K562 (cell line): ENCODE results near the gene CYP4F12. TPM values are rescaled to one million over a fixed set of nuclear protein-coding genes. Genes with fewer than 3 reads are reported as not detected.

Experiments used
- ATAC-seq: fragments of 200-7000 bp; cut with Tn5 transposase; 3 replicates; pipeline ENCODE4 v1.9.1; 2020; ENCODE audit warnings: moderate library complexity
- BruUV-seq: library from RNA; stranded (reverse); fragments of 400-500 nt; replicated peaks from 2 replicates; lab custom pipeline; 2021; lab: Mats Ljungman, UMichigan
- CTCF ChIA-PET: fragments of 300-600 bp; formaldehyde crosslinking; extraction: SDS; loops from one replicate; lab custom pipeline; 2021; ENCODE audit warnings: low intra/inter-chr PET ratio; lab: Yijun Ruan, JAX
- POLR2A ChIA-PET: fragments of 300-600, 350-650 bp; sonication (Branson Sonifier 250); formaldehyde crosslinking; extraction: SDS; loops from one replicate; lab custom pipeline; 2021; ENCODE audit warnings: antibody characterized with exemption, inconsistent platforms; lab: Yijun Ruan, JAX
- DNase-seq, 4 experiments: peaks; one replicate each; pipeline versions ENCODE4 v3.0.0 to v3.0.0-alpha.2; 2011 to 2018; ENCODE audit warnings: low spot score in 3 of 4, mixed read lengths in 3 of 4; ENCODE audit errors: extremely low read depth in 1 of 4
- FAIRE-seq: peaks from 2 replicates; lab custom pipeline; 2011; peaks lifted over from hg19 to GRCh38; lab: Jason Lieb, UNC
- H2AFZ ChIP-seq: 2 replicates; pipeline ENCODE4 v1.6.0; 2011; ENCODE audit warnings: low read depth, low read length, control low read depth, inconsistent platforms
- H3K27ac ChIP-seq: fragments of 200-600 bp; 3 replicates; pipeline ENCODE4 v1.8.0; 2011; ENCODE audit warnings: low read depth, mild to moderate bottlenecking, control low read depth, inconsistent platforms, low read length, moderate library complexity, mixed read lengths; ENCODE audit errors: extremely low read depth
- H3K27me3 ChIP-seq, 2 experiments: fragments of 300-600 bp in 1 of 2; 2 replicates in 1 of 2; 3 replicates in 1 of 2; pipeline versions ENCODE4 v1.6.0 to v1.8.0; 2011; ENCODE audit warnings: inconsistent platforms in 2 of 2, low read length in 2 of 2, mild to moderate bottlenecking in 1 of 2, mixed read lengths in 1 of 2, moderate library complexity in 1 of 2; ENCODE audit not compliant: control insufficient read depth in 2 of 2, insufficient read depth in 2 of 2
- H3K36me3 ChIP-seq: fragments of 300-600 bp; 3 replicates; pipeline ENCODE4 v1.8.0; 2011; ENCODE audit warnings: mild to moderate bottlenecking, low read length, inconsistent platforms; ENCODE audit not compliant: control insufficient read depth, insufficient read depth
- H3K4me1 ChIP-seq, 2 experiments: fragments of 200-600 bp in 1 of 2; replicated peaks in 1 of 2; 2 replicates in 1 of 2; 3 replicates in 1 of 2; pipeline versions ENCODE4 v1.5.1 to v1.8.0; 2011; ENCODE audit warnings: inconsistent platforms in 2 of 2, low read length in 2 of 2, mild to moderate bottlenecking in 1 of 2, mixed read lengths in 1 of 2, moderate library complexity in 1 of 2; ENCODE audit not compliant: control insufficient read depth in 2 of 2, insufficient read depth in 2 of 2
- H3K4me2 ChIP-seq: 2 replicates; pipeline ENCODE4 v1.6.1; 2011; ENCODE audit warnings: low read length, control low read depth, inconsistent platforms, mixed read lengths; ENCODE audit not compliant: insufficient read depth
- H3K4me3 ChIP-seq: fragments of 200-600 bp; sonication (generic), shearing (Covaris generic); 2 replicates; pipeline ENCODE4 v1.5.1; 2016; ENCODE audit warnings: control low read depth, inconsistent platforms
- H3K79me2 ChIP-seq: fragments of 200-600 bp; 3 replicates; pipeline ENCODE4 v1.8.0; 2011; ENCODE audit warnings: low read length, inconsistent platforms; ENCODE audit not compliant: control insufficient read depth, insufficient read depth
- H3K9ac ChIP-seq, 2 experiments: 2 replicates each; pipeline versions ENCODE4 v1.6.0 to v1.6.1; 2011; ENCODE audit warnings: low read depth in 2 of 2, low read length in 2 of 2, control low read depth in 1 of 2, inconsistent platforms in 1 of 2, mild to moderate bottlenecking in 1 of 2, mixed read lengths in 1 of 2; ENCODE audit not compliant: insufficient read depth in 1 of 2
- H3K9me1 ChIP-seq: one replicate; pipeline ENCODE4 v1.6.0; 2011; ENCODE audit warnings: inconsistent platforms, mild to moderate bottlenecking, low read length, moderate library complexity; ENCODE audit not compliant: control insufficient read depth, insufficient read depth
- H3K9me3 ChIP-seq: replicated peaks from 2 replicates; pipeline ENCODE4 v1.5.1; 2011; ENCODE audit warnings: low read depth, low read length, inconsistent platforms; ENCODE audit not compliant: control insufficient read depth, insufficient read depth
- H4K20me1 ChIP-seq: replicated peaks from 2 replicates; pipeline ENCODE4 v1.6.1; 2011; ENCODE audit warnings: low read length, inconsistent platforms, mixed read lengths; ENCODE audit not compliant: control insufficient read depth, insufficient read depth
- GATA2 ChIP-seq: sonication (generic); formaldehyde crosslinking; IDR thresholded peaks from 2 replicates; pipeline ENCODE4 v1.4.0; 2020; ENCODE audit warnings: mild to moderate bottlenecking, missing genetic modification reagents
- RAD21 ChIP-seq, 2 experiments: fragments of 250-450 bp in 1 of 2; fragments of 450-650 bp in 1 of 2; sonication (Bioruptor Pico) in 1 of 2; formaldehyde crosslinking in 1 of 2; IDR thresholded peaks in 1 of 2; conservative IDR thresholded peaks in 1 of 2; 2 replicates each; pipeline versions ENCODE4 v1.4.0 to v1.8.0; 2020 to 2022; ENCODE audit warnings: mild to moderate bottlenecking in 2 of 2, moderate library complexity in 1 of 2
- ZNF407 ChIP-seq: fragments of 450-650 bp; IDR thresholded peaks from 2 replicates; pipeline ENCODE4 v1.6.1; 2016; ENCODE audit warnings: low read depth
- WGBS: fragments of 100-300 bp; shearing (Covaris generic); methylation state at CpG from one replicate; pipeline ENCODE4 v1.1.6; 2016; ENCODE audit warnings: low coverage, mixed read lengths; ENCODE audit not compliant: insufficient coverage; ENCODE audit errors: missing lambda C conversion rate; 5-methylcytosine and 5-hydroxymethylcytosine counted together
- in situ Hi-C: fragments of 300-500 bp; cut with MboI; formaldehyde crosslinking; loops from 4 replicates; pipeline ENCODE4 v1.15.0; 2018; ENCODE audit warnings: inconsistent platforms, mixed read lengths
- intact Hi-C: fragments of 100-400 bp; cut with micrococcal nuclease; formaldehyde crosslinking; loops from 2 replicates; pipeline ENCODE4 v1.14.2; 2022
- polyA plus RNA-seq, 8 experiments: library from polyadenylated mRNA; depleted of rRNA in 4 of 8; stranded (reverse) in 5 of 8; unstranded in 3 of 8; fragments of >200 nt; fragmentation: Nextera tagmentation in 2 of 8; fragmentation: Illumina TruSeq in 1 of 8; extraction: Ambion mirVana in 2 of 8; extraction: Trizol in 1 of 8; gene quantifications; 2 replicates each; pipeline versions ENCODE4 v1.2.1 to v1.2.3, GENCODE V29; 2011 to 2014; ENCODE audit warnings: inconsistent platforms in 1 of 8, missing spikeins in 1 of 8
- total RNA-seq, 7 experiments: library from RNA; depleted of rRNA in 6 of 7; stranded (reverse); fragments of >200 nt in 6 of 7; fragmentation: Illumina TruSeq in 2 of 7; extraction: Trizol in 2 of 7; gene quantifications; 2 replicates each; pipeline versions ENCODE4 v1.2.1 to v1.2.3, GENCODE V29; 2011 to 2021; ENCODE audit warnings: low replicate concordance in 1 of 7

CYP4F12 gene
- total and polyA plus RNA-seq, 9 of the 15 experiments (the other 6 are each of a cell fraction or from before 2014, with no cell fraction given): not detected

DNA sequence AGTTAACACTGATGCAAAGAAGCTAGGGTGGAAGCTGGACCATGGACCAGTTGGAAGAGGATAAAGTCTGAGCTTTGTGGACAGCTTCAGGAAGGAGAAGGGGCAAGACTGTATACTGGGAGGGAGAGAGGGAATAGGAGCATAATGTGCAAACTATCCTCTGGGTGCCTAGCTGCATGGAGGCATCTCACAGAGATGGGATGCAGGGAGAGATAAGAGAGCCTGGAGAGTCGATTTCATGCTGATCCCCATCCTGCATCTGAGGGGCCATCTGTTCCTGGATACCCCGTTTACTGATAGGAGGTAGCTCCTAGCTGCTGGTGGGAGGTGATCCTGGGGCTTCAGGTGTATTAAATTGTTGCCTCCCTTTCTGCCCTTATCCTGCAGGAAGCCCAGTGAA, 23.4 kb upstream of the CYP4F12 start:
- 0% methylated on average over 2 of the region's 2 CpGs for WGBS
- H3K9ac ChIP-seq: no peak overlapping the region
- ATAC-seq: no peak
- H3K4me3 ChIP-seq: no peak overlapping the region
- no peaks in the 10 kb centered on the region for H3K9me3 ChIP-seq
- H3K4me2 ChIP-seq: no peak overlapping the region
- H3K79me2 ChIP-seq: no peaks in the 10 kb centered on the region
- no peaks in the 10 kb centered on the region; the same call in 1 of the 2 replicates for H4K20me1 ChIP-seq
- peaks cover 0 to 18% of the 10 kb centered on the region in 2 experiments; a peak in 2 of 5 replicates for H3K27me3 ChIP-seq
- no peak overlapping the region for H2AFZ ChIP-seq
- intact Hi-C loops (no loop called here), in situ Hi-C loops (no loop called here)
- BruUV-seq: no TSS peak
- H3K9me1 ChIP-seq: no peaks in the 10 kb centered on the region
- H3K4me1 ChIP-seq: no peaks in the 10 kb centered on the region
- no peak for DNase-seq
- H3K27ac ChIP-seq: no peak overlapping the region
- FAIRE-seq: no peak
- POLR2A ChIA-PET: interaction anchor here (1.8 kb wide), 1 partner anchor 10 kb away, joined by 4 read pairs; no protein-coding TSS in a partner anchor
- no peak for TF ChIP-seq RAD21 (CRISPR knock-in tag; conservative IDR thresholded peaks at IDR 0.05 in 1 of 2, IDR thresholded peaks at IDR 0.05 in 1 of 2)
- no peak for TF ChIP-seq GATA2 (CRISPR knock-in tag)
- TF ChIP-seq ZNF407: no peak
- TF ChIP-seq, all 486 proteins: peak for 0
- no peaks in the 10 kb centered on the region for H3K36me3 ChIP-seq
- CTCF ChIA-PET: interaction anchor here (0.6 kb wide), 1 partner anchor 267 kb away, joined by 3 read pairs; no protein-coding TSS in a partner anchor
